Cardiac fibroblast (primary cell): Measurements from ENCODE around the gene MYL3.
"Not testable (repeated sequence)": the region's sequence is repeated elsewhere in the genome, so short reads cannot be mapped to it uniquely, and the experiment has no call there.

Source experiments
- DNase-seq, 2 donors: peaks; one replicate each; pipeline versions ENCODE4 v3.0.0 to v3.0.0-alpha.2; 2010; ENCODE audit warnings: low read depth in 2 of 2
- H3K4me3 ChIP-seq, 2 donors: replicated peaks in 1 of 2; 1 replicate in 1 of 2; 2 replicates in 1 of 2; pipeline ENCODE4 v1.5.1; 2011; ENCODE audit warnings: low read depth in 2 of 2, low read length in 2 of 2, mild to moderate bottlenecking in 2 of 2, moderate library complexity in 1 of 2
- CTCF ChIP-seq: IDR thresholded peaks from one replicate; pipeline ENCODE4 v1.5.1; 2011; ENCODE audit warnings: low read depth, mild to moderate bottlenecking, low read length, inconsistent platforms

Gene MYL3

GRCh38 chr3:46820852-46821251, 42.4 kb downstream of the MYL3 start:
- no peak for DNase-seq
- TF ChIP-seq CTCF: no peak
- H3K4me3 ChIP-seq: no peak overlapping the region

GRCh38 chr3:46812237-46812791, 50.9 kb downstream of the MYL3 start:
- DNase-seq: peak; percentile 40 to 47
- peak overlapping the region; percentile 19 to 24 for H3K4me3 ChIP-seq
- no peak for TF ChIP-seq CTCF

GRCh38 chr3:46811615-46812236, 51.5 kb downstream of the MYL3 start:
- DNase-seq: no peak
- TF ChIP-seq CTCF: no peak
- no peak overlapping the region for H3K4me3 ChIP-seq

- not testable (repeated sequence) for H3K4me3 ChIP-seq, DNase-seq
Measured at GRCh38 chr3:46808766-46809165, 54.5 kb downstream of the MYL3 start.
